MM.1S (cell line): Measurements from ENCODE around the gene RSBN1L.

Experiments used
- CTCF ChIP-seq: fragments of 300-600 bp; sonication (generic); IDR thresholded peaks from 2 replicates; pipeline ENCODE4 v1.5.1; 2016; ENCODE audit warnings: antibody characterized with exemption, low read length, mixed read lengths
- EZH2 ChIP-seq: fragments of 300-600 bp; sonication (generic); optimal IDR thresholded peaks from 2 replicates; pipeline ENCODE3; 2017; ENCODE audit warnings: low read depth, mild to moderate bottlenecking, antibody characterized with exemption, low read length, mixed read lengths

GRCh38 chr7:77653572-77653971, 42.7 kb upstream of the RSBN1L start:
- TF ChIP-seq CTCF (no peak), EZH2 (no peak)
